Effector CD8-positive, alpha-beta T cell (primary cell): ENCODE data around the gene SRR.
"Not testable (repeated sequence)": the region's sequence is repeated elsewhere in the genome, so short reads cannot be mapped to it uniquely, and the experiment has no call there.

Experiments
- DNase-seq: peaks from one replicate; lab custom pipeline; 2025; lab: John Stamatoyannopoulos, UW
- total RNA-seq, 4 experiments: gene quantifications; one replicate each; lab custom pipeline; 2026; lab: John Stamatoyannopoulos, UW

Gene SRR, protein sequence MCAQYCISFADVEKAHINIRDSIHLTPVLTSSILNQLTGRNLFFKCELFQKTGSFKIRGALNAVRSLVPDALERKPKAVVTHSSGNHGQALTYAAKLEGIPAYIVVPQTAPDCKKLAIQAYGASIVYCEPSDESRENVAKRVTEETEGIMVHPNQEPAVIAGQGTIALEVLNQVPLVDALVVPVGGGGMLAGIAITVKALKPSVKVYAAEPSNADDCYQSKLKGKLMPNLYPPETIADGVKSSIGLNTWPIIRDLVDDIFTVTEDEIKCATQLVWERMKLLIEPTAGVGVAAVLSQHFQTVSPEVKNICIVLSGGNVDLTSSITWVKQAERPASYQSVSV
- 2.9 to 5.6 (median 3.1) reads per million in 4 experiments for total RNA-seq

DNA sequence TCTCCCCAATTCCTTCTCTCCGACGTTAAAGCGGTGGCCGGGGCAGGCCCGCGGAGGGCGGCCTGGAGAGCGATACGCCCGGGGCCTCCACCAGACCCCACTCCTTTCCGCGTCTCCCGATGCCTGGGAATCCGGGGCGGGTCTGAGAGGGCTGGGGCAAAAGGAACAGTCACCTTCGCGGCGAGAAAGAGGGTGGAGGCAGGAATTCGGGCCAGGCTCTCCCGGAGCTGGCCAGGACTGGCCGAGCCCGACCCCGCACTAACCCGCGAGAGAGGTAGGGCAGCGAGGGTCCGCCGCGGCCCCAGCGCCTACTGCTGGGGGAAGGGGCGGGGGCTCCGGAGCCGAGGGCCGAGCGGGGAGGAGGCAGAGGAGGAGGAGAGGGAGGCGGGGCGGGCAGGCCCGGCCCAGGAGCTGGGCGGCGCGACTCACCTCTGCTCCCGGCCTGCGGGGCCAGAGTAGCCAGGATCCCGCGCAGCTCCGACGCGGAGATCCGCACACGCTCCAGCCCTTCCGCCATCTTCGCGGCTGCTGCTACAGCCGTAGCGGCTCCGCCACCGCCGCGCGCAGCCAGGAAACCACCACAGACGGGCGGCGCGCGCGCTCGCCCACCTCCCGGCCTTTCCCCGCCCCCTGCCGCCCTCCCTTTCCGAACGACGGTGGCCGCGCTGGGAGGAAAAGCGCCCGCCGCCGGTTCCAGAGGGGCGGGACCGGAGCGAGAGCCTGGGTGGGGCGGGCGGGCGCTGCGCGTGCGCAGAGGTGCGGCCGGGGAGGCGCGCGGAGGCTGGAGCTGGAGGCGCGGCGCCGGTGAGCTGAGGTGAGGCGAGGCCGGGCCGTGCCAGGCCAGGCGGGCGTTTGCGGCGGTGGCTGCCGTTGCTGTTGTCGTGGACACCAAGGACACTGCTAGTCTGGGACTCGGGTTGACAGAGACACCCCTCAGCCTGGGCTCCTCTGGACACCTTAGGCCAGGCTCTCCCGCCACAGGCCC, at the start of gene SRR, which contains the start of gene SMG6:
Gene SRR, plus strand, starts transcription at position 747 of the 985 bp plus-strand sequence. CDS start 11,611 bp downstream, outside the sequence.
Gene SMG6, minus strand, starts transcription at position 582 of the 985 bp plus-strand sequence. Its CDS starts 65 bp downstream, at position 517.
- peak; percentile 96 for DNase-seq

DNA sequence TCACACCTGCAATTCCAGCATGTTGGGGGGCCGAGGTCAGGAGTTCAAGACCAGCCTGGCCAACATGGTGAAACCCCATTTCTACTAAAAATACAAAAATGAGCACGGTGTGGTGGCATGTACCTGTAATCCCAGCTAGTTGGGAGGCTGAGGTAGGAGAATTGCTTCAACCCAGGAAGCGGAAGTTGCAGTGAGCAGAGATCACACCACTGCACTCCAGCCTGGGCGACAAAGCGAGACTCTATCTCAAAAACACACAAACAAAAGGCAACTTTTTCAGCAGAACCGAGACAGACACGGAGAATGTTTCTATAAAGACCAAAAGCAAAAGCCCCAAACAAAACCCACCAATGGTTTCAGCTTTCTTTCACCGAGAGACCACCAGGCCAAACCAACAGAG, 44.9 kb upstream of the SRR start:
- DNase-seq, result not testable (repeated sequence)

DNA sequence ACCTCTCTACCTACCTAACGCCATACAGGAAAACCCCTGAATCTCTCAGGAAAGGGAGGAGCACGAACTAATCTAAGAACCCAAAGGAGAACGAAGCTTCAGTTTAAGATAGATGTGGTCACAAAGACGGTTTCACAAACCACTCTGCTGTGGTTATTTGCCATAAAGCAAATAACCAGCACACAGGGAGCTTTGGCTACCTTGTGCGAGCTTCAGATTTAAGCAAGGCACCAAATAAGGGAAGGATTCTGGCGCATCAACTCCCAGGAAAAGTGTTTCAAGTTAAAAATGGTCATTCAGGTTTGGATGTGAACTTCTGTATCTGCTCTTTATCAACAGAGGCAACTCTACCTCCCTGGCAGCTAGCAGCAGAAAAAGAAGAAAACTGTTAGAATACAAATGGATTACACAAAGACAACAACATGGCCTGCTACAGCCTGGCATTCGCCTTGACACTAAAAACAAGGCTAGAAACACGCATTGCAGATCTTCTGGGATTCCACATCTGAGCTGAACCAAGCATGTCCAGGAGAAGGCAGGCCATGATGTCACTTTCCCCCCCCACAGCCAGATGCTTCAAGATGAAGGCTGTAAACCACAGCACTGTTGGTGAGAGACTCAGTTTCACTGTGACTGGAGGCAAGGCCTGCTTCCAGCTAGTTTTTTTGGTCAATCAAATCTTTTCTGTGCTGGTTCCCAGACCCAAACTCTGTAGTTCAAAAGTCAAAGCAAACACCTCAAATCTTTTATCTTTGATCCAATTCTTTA, 43.8 kb upstream of the SRR start:
- peak; percentile 7 for DNase-seq

DNA sequence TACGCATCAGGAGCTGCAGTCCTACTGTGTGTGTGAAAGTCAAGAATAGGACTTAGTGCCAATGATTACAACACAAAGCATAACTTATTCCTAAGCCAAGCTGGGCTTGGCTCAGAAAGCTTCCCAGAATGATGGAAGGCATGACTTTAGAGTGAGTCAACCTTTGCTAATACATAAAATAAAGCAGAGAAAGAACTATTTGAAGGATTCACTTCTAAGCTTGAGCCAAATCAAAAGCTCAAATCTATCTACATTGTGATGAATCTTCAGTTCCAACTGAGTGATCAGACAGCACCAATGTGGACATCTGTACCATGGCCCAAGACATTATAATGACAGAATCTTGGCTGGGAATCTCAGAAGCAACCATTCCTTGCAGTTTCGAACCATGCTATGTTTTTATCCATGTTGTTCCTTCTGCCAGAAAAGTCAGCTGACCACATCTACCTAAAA, 41.6 kb upstream of the SRR start:
- DNase-seq, result no peak

DNA sequence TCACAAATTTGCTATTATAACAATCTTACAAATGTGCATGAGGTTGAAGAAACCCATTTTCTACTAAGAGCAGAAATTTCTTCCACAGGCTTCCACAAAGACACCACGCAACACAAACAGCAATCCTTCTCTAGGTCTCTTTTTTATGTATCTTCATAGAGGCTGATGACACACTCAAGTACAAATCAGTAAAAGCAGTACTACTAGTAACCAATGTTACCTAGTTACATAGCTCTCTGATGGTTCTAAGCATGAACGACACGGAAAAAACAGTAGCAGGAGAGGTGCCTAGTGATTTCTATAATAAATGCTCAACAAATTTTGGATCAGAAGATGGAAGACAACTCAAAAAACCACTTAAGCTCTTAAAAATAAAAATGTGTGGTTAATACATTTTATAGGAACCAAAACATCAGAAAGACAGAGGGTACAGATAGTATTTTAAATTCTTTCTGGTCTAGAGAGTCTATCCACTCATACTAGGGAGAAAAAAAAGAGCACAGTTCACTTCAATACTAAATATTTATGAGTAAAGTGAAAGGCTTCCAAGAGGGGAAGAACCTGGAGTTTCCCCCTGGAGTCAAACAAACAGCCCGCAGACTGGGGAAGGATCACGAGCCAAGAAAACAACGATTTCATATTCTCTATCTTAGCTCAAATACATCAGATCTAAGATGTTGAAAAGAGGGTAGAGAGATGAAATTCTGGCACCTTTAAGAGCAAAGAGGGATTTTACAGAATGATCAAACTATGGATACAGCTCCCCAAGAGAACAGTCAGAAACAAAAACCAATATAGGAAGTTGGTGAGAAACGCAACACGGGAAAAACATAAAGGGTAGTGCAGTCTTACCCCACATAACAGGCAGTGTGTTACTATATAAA, 40.3 kb upstream of the SRR start:
- DNase-seq, result no peak

DNA sequence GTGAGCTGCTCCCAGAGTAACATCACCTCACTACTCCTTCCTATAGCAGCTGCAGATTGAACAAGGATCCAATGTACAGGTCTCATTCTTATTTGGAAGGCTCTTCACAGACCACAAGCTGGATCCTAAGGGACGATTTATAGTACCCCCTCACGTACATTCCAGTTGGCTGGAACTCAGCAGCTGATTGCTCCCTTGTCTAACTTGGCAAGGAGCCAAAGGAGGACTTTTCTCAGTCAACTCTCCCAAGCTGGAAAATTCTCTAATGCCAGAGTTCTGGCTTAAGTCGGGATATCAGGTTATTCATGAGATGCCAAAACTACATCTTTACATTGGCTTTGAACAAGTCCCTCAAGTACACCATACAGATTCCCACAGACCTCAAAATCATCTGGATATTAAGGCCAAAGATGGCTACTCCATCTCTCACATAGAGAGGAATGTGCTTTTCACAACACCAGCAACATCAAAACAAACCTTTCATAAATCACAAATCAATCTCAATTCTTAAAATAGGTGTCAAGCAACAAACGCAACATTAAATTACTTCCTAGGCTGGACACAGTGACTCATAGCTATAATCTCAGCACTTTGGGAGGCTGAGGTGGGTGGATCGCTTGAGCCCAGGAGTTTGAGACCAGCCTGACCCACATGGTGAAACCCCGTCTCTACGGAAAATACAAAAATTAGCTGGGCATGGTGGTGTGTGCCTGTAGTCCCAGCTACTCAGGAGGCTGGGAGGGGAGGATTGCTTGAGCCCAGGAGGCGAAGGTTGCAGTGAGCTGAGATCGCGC, 39.5 kb upstream of the SRR start:
- DNase-seq, result no peak

DNA sequence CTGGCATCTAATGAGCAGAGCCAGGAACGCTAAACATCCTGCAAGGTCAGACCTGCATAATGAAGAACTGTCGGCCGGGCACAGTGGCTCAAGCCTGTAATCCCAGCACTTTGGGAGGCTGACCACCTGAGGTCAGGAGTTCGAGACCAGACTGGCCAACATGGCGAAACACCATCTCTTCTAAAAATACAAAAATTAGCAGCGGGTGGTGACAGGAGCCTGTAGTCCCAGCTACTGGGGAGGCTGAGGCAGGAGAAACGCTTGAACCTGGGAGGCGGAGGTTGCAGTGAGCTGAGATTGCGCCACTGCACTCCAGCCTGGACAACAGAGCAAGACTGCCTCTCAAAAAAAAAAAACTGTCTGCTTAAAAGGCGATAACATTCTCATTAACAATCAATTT, 38.6 kb upstream of the SRR start:
- DNase-seq, result not testable (repeated sequence)

DNA sequence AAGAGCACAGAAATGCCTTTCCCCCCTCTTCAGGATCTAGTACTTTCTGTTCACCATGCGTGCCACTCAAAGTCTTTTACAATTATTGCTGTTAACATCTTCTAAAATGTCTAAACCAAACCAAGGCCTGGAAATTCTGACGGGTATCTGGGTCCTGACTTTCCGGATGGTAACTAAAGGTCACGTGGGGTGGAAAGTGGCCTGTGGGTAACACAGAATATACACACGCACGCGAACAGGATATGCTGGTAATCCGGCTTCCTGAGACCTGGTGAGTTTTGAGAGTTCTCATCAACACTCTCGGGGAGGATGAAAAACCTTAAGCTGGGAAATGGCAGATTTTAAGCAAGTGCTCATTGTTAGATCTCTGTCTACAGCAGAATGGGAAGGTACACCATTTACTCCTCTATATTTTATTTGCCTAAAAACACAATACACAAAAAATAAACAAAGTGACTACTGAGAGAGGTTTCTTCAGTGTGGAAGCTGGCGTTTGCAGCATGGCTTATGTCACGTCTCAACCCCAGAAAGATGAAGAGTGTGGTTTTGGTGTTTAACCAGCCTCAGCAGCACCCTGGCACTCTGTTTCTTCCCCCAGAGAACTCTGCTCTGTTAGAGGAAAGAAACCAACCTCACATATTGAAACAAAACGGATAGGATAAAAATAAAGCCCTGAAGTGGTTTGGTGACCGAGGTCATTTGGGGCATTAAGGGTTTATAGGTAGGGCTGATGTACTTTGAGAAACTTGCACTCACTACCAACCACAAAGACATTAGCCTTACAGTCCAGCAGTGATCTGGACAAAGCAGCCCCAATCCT, 37.5 kb upstream of the SRR start:
- DNase-seq, result peak; percentile 60

DNA sequence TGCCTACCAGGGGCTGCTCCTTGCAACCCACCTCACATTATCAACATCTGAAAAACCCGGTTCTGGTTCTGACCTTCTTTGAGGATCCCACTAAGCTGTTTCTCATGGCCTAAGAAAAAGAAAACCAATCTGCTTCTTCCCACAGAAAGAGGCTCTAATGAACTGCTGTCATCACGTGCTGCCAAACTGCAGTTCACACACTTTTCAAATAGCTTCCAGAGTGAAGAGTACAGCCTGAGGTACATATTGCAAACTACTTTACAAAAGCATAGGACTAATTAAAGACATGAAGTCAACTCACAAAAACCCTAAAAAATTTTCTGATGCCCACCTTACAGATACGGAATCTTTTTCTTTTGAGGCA, 36.9 kb upstream of the SRR start:
- DNase-seq, result no peak

DNA sequence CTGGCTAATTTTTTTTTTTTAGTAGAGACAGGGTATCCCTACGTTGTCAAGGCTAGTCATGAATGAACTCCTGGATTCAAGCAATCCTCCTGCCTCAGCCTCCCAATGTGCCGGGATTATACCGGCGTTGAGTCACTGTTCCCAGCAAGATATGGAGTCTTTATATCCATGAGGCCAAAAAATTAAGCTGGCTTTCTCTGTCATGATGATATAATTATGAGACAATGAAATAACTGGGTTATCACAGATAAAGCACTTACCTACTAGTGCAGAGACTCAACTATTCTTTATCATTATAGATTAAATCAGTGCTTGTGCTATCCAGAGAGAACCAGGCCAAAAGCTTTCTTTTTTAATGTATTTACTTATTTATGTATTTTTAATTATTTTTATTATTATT, 36.4 kb upstream of the SRR start:
- DNase-seq, result no peak

DNA sequence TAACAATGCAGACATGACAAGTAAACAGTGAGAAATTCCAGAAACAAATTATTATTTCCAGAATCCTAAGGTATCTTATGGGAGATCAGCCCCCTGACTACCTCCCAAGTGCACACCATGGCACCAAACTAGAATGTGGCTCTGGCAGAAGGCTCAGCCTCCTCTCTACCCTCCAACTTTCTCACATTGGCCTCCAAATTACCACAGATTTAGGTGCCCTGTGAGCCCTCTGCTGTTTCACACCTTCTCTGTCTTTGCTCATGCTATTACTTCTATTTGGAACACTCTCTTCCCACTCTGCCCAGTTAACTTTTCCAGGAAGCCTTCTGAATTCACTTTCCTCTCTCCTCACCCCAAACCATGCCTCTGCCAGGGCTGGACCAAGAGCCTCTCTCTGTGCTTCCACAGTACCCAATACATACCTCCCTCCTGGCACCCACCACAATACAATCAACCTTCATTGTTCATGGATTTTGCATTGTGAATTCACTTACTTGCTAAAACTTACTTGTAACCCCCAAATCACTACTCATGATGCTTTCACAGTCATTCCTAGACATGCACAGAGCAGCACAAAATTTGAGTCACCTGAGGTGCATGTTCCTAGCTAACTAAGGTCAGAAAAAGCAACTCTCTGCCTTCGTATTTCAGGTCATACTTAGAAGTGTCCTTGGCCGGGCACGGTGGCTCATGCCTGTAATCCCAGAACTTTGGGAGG, 31.6 kb upstream of the SRR start:
- DNase-seq, result no peak

DNA sequence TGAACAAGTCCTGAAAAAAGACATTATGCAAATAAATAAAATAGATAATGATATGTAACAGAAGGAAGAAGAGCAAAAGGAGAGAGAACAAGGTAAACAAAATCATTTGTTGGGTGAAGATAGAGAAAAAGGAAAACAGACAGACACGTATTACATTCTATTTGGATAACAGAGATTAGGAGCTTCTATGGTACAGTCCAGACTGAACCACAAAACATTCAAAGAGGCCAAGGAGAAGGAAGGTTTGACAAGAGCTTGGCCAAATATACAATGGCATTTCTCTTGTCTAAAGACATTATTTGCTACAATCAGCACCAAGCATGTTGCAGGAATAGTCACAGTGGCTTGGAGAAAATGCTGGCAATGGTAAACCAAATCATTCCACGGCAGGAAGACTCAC, 29.3 kb upstream of the SRR start:
- no peak for DNase-seq

DNA sequence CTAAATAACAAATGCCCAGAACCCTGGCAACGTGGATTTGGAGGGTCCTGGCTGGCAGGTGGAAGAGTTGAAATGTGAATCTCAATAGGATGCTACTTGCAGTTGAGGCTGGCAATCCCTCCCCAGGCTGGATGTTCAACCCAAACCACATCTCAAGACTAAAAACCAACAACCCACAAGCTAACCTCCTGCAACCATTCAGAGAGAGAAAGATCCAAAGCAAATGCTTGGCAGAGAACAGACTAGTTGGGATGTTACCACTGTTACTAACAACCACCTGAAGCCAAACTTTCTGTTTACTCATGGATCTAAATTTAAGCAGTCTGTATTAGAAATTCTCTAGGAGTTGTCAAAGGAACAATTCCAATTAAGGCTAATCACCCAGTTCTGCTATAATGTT, 28.0 kb upstream of the SRR start:
- DNase-seq, result no peak

DNA sequence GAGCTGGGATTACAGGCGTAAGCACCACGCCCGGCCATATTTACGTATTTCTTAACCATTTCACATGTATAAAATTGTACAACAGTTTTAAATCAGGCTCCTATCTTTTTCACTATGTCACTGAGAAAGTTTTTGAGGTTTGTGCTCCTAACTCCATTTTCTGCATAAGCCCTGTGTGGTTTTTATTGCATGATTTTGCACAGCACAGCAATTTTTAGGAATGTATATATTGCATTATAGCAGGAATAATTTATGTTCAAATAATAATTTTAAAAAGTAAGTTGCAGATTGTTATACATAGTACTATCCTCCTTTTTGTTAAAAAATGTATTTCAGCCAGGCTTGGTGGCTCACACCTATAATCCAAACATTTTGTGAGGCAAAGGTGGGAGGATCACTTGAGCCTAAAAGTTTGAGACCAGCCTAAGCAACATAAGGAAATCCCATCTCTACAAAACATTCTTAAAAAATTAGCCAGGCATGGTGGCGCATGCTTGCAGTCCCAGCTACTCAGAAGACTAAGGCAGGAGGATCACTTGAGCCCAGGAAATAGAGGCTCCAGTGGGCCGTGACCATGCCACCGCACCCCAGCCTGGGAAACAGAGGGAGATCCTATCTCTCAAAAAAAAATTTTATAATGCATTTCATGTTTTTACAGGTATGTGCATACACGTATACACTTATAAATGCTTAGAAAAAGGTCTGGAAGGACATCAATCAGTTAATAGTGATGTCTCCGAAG, 26.1 kb upstream of the SRR start:
- DNase-seq, result no peak

DNA sequence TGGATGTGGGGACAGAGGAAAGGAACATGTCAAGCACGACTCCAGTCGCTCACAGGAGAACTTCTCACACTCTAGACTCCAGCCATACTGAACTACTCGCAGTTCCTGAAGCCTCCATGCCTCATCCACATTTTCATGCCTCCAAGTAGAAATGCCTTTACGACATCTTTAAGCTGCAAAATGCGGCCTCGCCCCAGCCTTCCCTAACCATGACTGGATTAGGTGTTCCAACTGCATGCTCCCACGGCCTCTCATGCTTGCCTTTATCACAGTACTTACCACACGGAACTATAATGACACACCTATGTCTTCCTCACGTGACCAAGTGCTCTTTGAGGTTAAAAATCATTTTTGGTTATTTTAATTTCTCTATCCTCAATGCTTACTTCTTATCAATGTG, 24.0 kb upstream of the SRR start:
- DNase-seq, result no peak

DNA sequence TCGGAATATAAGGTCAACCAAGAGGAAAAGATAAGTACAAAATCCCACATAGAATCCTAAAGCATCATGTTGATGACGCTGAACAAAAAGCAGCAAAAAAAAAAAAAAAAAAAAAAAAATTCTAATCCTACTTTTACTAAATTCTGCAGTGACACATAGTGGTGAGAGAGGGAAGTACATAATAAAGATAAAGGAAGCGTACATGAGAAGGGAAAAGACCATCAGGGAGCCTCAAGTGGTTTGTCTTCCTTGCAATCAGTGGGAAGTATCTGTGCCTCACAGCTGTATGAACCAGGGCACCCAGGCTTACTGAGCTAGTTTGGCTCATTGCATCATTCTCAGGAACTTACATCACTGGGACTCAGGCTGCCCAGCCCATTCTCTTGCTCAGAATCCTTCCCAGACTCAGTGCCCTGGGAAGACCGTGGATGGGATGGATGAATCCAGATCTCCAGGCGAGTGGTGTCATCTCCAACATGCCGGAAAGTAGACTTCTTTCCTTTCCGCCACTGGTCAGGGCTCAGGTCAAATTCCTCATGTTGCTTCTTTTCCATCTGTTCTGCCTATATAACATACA, 21.4 kb upstream of the SRR start:
- no peak for DNase-seq

DNA sequence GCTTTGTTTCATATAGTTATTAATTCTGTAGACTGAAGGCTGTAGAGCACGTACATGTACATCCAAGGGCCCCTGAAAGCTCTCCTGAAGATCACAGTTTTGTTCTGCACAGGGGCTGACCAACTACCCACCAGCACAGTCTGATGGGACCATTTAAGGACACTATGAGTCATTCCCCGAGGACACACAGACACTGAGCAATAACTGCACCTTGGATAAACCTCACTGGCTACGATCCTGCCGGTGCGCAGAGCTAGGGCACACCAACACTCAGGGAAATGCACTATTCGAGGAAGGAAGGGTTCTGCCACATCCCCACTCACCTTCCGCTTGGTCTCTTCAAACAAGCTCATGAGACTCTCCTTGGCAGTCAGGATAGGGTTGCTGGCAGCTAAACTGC, 20.4 kb upstream of the SRR start:
- no peak for DNase-seq
